Stimulated activated CD8-positive, alpha-beta memory T cell treated with anti-CD3 and anti-CD28 coated beads, Interleukin-7, amount 100 ng/mL, for 24 hours (primary cell): Measurements from ENCODE around the gene MACROD2.

ENCODE experiments used
- DNase-seq: peaks from one replicate; pipeline ENCODE4 v3.0.0-alpha.2; 2020; ENCODE audit warnings: low read depth

Gene MACROD2

GRCh38 chr20:14062786-14063185 is 67.5 kb downstream of the MACROD2 start:
- DNase-seq: no peak

- no peak for DNase-seq
Observed at GRCh38 chr20:14064333-14064732, 69.0 kb downstream of the MACROD2 start.

GRCh38 chr20:14064921-14065320 is 69.6 kb downstream of the MACROD2 start:
- no peak for DNase-seq

GRCh38 chr20:14065774-14066173 is 70.5 kb downstream of the MACROD2 start:
- DNase-seq: no peak

- DNase-seq: no peak
Observed at GRCh38 chr20:14067603-14068002, 72.3 kb downstream of the MACROD2 start.

GRCh38 chr20:14069796-14070195 is 74.5 kb downstream of the MACROD2 start:
- DNase-seq: no peak

- no peak for DNase-seq
Observed at GRCh38 chr20:14093652-14094051, 98.3 kb downstream of the MACROD2 start.

- no peak for DNase-seq
Observed at GRCh38 chr20:14098261-14098660, 102.9 kb downstream of the MACROD2 start.

- DNase-seq: no peak
Observed at GRCh38 chr20:14113416-14113815, 118.1 kb downstream of the MACROD2 start.

- DNase-seq: no peak
Observed at GRCh38 chr20:14114065-14114704, 118.9 kb downstream of the MACROD2 start.

- no peak for DNase-seq
Observed at GRCh38 chr20:14116037-14116436, 120.7 kb downstream of the MACROD2 start.

- no peak for DNase-seq
Observed at GRCh38 chr20:14117768-14118167, 122.5 kb downstream of the MACROD2 start.

- DNase-seq: no peak
Observed at GRCh38 chr20:14126856-14127255, 131.5 kb downstream of the MACROD2 start.

- DNase-seq: no peak
Observed at GRCh38 chr20:14127514-14128223, 132.4 kb downstream of the MACROD2 start.

- DNase-seq: no peak
Observed at GRCh38 chr20:14134004-14134403, 138.7 kb downstream of the MACROD2 start.

- no peak for DNase-seq
Observed at GRCh38 chr20:14142171-14142570, 146.9 kb downstream of the MACROD2 start.

GRCh38 chr20:14142964-14143627 is 147.8 kb downstream of the MACROD2 start:
- DNase-seq: no peak

GRCh38 chr20:14148042-14148441 is 152.7 kb downstream of the MACROD2 start:
- DNase-seq: no peak

GRCh38 chr20:14155361-14155760 is 160.0 kb downstream of the MACROD2 start:
- no peak for DNase-seq

- no peak for DNase-seq
Observed at GRCh38 chr20:14178528-14178927, 183.2 kb downstream of the MACROD2 start.

GRCh38 chr20:14178952-14179351 is 183.6 kb downstream of the MACROD2 start:
- no peak for DNase-seq

GRCh38 chr20:14189794-14190402 is 194.6 kb downstream of the MACROD2 start:
- DNase-seq: no peak

GRCh38 chr20:14191559-14191958 is 196.2 kb downstream of the MACROD2 start:
- no peak for DNase-seq
